ELF-1 (cell line): ENCODE measurements around the gene EXOSC9.

Experiments
- DNase-seq: peaks from one replicate; pipeline ENCODE4 v3.0.0-alpha.2; 2016; ENCODE audit warnings: low read depth, low spot score

EXOSC9 gene

DNA sequence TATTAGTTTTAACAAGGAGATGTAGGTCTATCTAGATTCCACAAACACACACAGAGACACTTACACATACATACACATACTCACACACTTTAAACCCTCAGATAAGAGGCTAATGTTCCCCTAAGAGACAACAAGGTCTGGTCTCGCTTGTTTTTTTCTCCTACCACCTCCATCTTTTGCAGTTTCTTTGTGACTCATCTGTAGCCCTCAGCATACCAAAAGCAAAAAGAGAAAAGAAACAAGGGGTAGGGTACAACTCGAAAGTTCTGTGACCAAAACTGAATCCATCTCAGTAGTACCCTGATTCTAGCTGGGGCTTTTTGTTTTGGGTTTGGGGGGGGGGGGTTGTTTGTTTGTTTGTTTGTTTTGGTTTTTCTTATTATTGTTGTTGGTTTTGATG, 12.2 kb upstream of the EXOSC9 start:
- no peak for DNase-seq

DNA sequence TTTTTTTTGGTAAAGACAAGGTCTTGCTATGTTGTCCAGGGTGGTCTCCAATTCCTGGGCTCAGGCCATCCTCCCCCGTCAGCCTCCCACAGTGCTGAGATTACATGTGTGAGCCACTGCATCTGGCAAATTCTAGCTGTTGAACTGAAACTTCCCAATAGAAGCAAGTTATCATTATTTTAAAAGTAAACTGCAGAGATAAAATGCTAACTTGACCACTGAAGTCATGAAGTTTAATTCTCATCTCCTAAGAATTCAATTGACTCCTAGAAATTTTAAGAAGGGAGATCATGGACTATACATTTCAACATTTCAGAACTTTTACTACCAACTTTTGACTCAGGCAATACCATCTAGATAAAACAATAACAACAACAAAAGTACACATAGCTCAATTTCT, 11.7 kb upstream of the EXOSC9 start:
- DNase-seq: no peak

GRCh38 chr4:121789960-121790829, 10.9 kb upstream of the EXOSC9 start:
- no peak for DNase-seq

- DNase-seq: no peak
Observed at GRCh38 chr4:121790976-121791375, 10.1 kb upstream of the EXOSC9 start.

DNA sequence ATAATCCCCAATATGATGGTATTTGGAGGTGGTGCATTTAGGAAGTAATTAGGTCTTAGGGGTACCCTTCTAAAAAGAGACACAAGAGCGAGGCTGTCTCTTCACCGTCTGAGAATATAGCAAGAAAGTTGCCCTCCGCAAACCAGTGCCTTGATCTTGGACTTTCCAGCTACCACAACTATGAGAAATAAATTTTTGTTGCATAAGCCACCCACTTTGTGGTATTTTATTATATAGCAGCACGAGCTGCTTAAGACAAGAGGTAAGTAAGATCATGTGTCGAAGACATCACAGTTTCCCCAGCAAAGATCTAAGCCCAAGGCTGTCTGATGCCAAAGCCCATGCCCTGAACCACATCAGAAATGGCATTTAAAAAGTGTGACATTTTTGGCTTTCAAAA, 9.6 kb upstream of the EXOSC9 start:
- no peak for DNase-seq

DNA sequence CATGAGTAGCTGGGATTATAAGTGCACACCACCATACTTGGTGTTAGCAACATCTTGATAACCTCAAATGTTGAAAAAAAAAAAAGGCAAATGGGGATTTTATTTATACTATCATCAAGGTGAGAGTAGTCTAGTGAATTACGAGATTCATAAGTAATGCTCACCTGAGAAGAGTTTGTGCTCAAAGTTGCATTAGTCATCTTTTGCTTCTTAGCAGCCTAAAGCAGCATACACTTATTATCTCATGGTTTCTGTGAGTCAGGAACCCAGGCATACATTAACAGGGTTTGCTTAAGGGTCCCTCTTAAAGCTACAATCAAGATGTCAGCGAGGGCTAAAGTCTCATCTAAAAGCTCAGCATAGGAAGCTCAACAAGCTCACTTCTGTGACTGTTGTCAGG, 8.2 kb upstream of the EXOSC9 start:
- no peak for DNase-seq

- DNase-seq: no peak
Observed at GRCh38 chr4:121794505-121795188, 6.5 kb upstream of the EXOSC9 start.

- DNase-seq: no peak
Observed at GRCh38 chr4:121796283-121796682, 4.8 kb upstream of the EXOSC9 start.

DNA sequence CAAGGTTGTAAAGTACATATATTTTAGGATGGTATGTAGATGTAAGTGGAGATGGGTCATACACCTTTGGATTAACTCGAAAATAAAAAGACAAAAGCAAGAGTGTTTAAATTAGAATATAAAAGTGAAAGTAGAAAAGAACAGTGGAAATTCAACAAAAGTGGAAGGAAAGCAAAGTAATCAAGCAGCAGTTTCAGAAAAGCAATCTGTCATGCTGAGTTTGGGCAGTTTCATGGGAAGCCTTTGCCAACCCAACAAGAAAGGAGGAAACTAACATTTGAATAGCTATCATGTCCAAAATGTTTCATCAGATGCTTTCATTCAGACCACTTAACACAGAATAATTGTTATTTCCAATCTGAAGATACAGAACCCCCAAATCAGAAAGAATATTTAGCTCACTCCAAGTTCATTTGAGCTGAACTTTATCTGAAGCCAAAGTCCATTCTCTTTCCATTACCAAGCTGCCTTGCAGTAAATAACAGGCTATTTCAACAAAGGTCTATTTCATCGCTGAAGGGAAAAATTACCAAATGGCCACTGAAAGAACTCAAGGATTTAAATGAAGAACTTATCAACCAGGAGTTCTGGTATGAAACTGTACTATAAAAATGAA, 1.8 kb upstream of the EXOSC9 start:
- no peak for DNase-seq

GRCh38 chr4:121799867-121800501, 1.1 kb upstream of the EXOSC9 start:
- no peak for DNase-seq

DNA sequence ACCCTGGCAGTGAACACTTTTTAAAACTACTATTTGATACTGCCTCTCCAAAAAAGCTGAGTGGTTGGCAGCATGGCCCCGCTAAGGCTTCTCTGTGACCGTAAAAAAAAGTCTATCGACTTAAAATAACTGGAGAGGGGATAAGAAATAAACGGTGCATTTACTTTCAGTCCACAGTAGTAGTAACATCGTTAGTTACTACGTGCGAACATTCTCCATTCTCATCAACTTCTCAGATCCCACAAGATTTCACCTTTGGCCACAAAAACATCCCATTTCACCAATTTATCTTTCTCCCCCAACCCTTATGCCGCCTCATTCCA, 524 bp upstream of the EXOSC9 start:
- DNase-seq: no peak

DNA sequence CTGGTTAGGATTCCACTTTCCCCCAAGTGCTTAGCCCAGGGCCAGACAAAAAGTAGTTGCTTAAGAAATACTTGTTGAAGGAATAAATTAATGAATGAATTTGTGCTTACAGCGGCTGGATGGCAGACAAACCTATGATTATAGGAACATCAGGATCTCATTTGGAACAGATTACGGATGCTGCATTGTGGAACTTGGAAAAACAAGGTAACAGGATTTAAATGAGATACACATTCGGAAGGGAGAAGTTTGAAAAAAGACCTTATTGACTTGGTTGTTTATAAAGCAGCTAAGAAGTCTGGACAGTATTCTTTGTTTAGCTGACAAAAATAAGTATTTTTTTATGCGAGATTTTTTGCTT, 572 bp downstream of the EXOSC9 start:
- DNase-seq: no peak

DNA sequence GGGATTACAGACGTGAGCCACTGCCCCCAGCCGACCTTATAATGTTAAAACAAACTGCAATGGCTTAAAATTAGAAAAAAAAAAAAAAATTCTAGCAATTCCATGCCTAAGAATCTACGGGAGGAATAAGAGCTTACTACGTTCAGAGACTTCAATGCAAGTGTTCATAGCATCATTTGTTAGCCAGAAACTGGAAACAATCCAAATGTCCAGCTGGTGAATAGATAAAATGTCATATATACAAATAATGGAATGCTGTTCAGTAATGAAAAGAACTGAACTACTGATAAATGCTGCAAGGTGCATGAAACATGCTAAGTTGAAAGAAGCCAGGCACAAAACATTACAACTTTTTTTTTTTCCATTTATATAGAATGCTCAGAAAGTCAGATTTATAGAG, 5.3 kb downstream of the EXOSC9 start:
- DNase-seq: no peak

DNA sequence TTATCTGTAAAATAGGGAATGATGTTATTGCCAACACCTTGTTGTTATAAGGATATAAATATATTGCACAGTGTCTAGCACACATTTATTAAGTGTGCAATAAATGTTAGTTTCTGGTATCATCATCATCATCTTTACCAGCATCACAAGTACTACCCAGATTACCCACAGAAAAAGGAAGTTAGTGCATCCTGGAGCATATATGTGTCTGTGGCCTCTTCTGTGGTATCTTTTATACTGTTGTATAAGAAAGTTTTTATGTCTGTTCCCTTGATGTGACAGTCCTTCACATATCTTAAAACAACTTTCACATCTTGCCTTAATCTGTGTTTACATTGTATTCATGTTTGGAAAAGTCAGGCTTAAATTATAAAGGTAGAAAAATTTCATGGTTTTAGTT, 10.0 kb downstream of the EXOSC9 start:
- DNase-seq: no peak

DNA sequence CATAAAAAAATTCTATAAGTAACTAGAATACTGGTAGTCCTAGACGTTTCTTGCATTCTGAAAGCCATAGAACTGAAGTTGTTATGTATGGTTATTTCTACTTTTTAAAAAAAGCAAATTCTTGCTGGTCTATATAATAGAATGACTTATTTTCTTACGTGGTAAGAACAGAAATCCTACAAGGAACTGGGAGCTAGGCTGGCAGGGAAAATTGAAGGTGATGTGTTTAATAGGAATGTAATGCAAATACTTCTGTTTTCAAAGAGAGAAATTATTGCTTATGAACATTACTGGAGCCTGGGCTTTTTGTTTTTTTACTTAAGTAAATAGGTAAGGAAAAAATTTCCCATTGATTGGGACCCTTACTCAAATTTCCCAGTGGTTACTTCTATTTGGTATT, 13.6 kb downstream of the EXOSC9 start:
- no peak for DNase-seq

DNA sequence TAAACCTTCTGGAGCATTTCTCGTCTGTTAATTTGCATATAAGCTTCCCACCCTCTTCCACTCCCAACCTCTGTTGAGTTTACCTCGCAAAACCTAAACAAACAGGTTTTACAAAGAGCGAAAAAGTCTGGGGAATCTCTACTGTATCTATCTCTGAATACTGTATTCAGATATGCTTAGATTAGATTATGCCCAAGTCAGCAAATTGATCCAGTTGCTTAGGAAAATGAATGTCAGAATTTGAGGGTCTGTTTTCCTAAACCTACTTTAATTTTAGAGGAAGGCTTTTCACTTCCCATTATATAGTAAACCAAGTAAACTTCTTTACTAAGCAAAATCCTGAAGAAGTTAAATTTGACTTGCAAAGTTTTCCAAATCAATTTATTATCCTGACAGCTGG, 15.9 kb downstream of the EXOSC9 start:
- no peak for DNase-seq

- no peak for DNase-seq
Observed at GRCh38 chr4:121817701-121818100, 16.6 kb downstream of the EXOSC9 start.

- DNase-seq: no peak
Observed at GRCh38 chr4:121818215-121818614, 17.1 kb downstream of the EXOSC9 start.

DNA sequence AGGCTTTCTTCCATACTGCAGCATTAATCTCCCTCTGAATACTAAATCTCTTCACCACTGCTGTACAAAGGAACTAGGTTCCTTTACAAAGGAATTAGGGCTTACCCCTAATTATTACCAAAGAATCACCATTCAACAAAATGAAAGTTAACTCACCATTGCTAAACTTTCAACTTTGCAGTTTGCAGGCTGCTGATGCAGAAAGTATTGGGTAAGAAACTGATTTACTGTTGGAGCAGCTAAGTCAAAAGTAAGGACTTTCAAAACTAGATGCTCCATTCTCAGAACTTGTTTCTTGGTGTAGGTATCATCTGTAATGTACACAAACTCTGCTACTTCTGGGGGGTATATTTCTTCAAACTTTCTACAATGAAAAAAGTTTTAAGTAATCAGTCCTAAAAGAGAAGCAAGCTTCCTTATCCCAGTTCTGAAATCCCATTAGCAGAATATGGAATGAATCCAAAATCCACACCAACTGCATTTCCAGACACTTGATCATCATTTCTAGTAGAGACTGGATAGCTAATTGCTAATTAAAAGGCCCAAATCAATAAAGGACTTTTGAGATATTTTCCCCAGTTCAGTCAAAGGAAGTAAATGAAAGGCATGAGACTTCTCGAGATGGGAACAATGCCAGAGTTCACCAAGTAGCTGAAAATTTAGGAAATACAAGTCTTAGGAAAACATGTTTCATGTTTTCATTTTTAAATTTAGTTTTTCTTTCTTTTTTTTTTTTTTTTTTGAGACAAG, 18.3 kb downstream of the EXOSC9 start:
- DNase-seq: no peak

DNA sequence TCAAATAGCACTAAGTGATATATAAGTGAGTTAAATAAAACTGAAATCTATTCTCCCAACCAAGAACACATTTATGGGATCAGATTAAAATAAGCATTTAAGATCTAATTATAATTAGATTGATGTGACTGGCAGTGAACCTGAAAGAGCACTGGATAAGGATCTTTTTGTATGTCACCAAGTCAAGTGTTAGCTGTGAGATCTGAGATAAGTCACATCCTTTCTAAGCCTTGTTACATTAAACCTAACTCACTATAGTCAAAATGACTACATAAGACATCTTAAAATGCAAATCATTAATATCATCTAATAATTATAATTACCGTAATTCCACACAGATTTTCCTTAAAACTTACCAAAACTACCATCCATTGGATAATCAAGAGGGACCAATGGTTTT, 20.9 kb downstream of the EXOSC9 start:
- DNase-seq: no peak

GRCh38 chr4:121822796-121823504, 21.8 kb downstream of the EXOSC9 start:
- DNase-seq: peak; percentile 53
